NCI-H82 treated with DMSO at 0.1 percent for 48 hours (cell line): ENCODE measurements around the gene PLEKHG1.

Experiments used
- DNase-seq: peaks from one replicate; lab custom pipeline; 2025; ENCODE audit not compliant: unreplicated experiment; lab: John Stamatoyannopoulos, UW

PLEKHG1 gene

GRCh38 chr6:150599199-150600009, at the start of gene PLEKHG1:
Gene PLEKHG1, plus strand, starts transcription at chr6:150599885. Its CDS starts 133,797 bp downstream, at chr6:150733682.
- no peak for DNase-seq

GRCh38 chr6:150550244-150550643, 49.4 kb upstream of the PLEKHG1 start:
- no peak for DNase-seq

GRCh38 chr6:150557043-150557599, 42.6 kb upstream of the PLEKHG1 start:
- no peak for DNase-seq

- DNase-seq, result no peak
These were observed 39.4 kb upstream of the PLEKHG1 start for GRCh38 chr6:150560004-150560883.

GRCh38 chr6:150560884-150561219, 38.8 kb upstream of the PLEKHG1 start:
- DNase-seq, result no peak

GRCh38 chr6:150565945-150566344, 33.7 kb upstream of the PLEKHG1 start:
- DNase-seq, result no peak

GRCh38 chr6:150566486-150566885, 33.2 kb upstream of the PLEKHG1 start:
- no peak for DNase-seq

- no peak for DNase-seq
These were observed 32.3 kb upstream of the PLEKHG1 start for GRCh38 chr6:150567380-150567779.

GRCh38 chr6:150567823-150568383, 31.8 kb upstream of the PLEKHG1 start:
- no peak for DNase-seq

GRCh38 chr6:150568560-150568959, 31.1 kb upstream of the PLEKHG1 start:
- DNase-seq, result no peak

- DNase-seq, result no peak
These were observed 30.5 kb upstream of the PLEKHG1 start for GRCh38 chr6:150569161-150569560.

- no peak for DNase-seq
These were observed 26.5 kb upstream of the PLEKHG1 start for GRCh38 chr6:150573041-150573681.

GRCh38 chr6:150575836-150576235, 23.8 kb upstream of the PLEKHG1 start:
- no peak for DNase-seq

GRCh38 chr6:150576651-150577226, 22.9 kb upstream of the PLEKHG1 start:
- DNase-seq, result no peak

GRCh38 chr6:150579611-150580010, 20.1 kb upstream of the PLEKHG1 start:
- no peak for DNase-seq

- DNase-seq, result no peak
These were observed 19.2 kb upstream of the PLEKHG1 start for GRCh38 chr6:150580489-150580888.

GRCh38 chr6:150584065-150584464, 15.6 kb upstream of the PLEKHG1 start:
- no peak for DNase-seq

GRCh38 chr6:150584596-150584995, 15.1 kb upstream of the PLEKHG1 start:
- no peak for DNase-seq

- no peak for DNase-seq
These were observed 12.8 kb upstream of the PLEKHG1 start for GRCh38 chr6:150586850-150587359.

- DNase-seq, result no peak
These were observed 12.0 kb upstream of the PLEKHG1 start for GRCh38 chr6:150587637-150588036.
